Activated CD8-positive, alpha-beta memory T cell treated with anti-CD3 and anti-CD28 coated beads for 36 hours (primary cell): Measurements from ENCODE around the gene FGF22. TPM values are rescaled to one million over a fixed set of nuclear protein-coding genes. Genes with fewer than 3 reads are reported as not detected.

Experiments
- CTCF ChIA-PET: fragments of 350-600 bp; sonication (Branson Sonifier 250); formaldehyde crosslinking; loops from one replicate; lab custom pipeline; 2021; ENCODE audit warnings: antibody characterized with exemption; lab: Charles Lee
- POLR2A ChIA-PET: fragments of 350-600 bp; sonication (Branson Sonifier 250); formaldehyde crosslinking; loops from one replicate; lab custom pipeline; 2021; ENCODE audit warnings: antibody characterized with exemption; lab: Charles Lee
- total RNA-seq, 2 experiments: library from RNA; stranded (reverse); gene quantifications; one replicate each; pipeline ENCODE4 v1.2.3, GENCODE V29; 2021

The FGF22 gene
- total RNA-seq, 2 experiments from 2014 or later: not detected

- POLR2A ChIA-PET: interaction anchor here (0.7 kb wide), 1 partner anchor 20 kb away, joined by 4 read pairs; no protein-coding TSS in a partner anchor
- CTCF ChIA-PET: no interaction called here
Measured at GRCh38 chr19:682678-683320, 43.1 kb downstream of the FGF22 start.

DNA sequence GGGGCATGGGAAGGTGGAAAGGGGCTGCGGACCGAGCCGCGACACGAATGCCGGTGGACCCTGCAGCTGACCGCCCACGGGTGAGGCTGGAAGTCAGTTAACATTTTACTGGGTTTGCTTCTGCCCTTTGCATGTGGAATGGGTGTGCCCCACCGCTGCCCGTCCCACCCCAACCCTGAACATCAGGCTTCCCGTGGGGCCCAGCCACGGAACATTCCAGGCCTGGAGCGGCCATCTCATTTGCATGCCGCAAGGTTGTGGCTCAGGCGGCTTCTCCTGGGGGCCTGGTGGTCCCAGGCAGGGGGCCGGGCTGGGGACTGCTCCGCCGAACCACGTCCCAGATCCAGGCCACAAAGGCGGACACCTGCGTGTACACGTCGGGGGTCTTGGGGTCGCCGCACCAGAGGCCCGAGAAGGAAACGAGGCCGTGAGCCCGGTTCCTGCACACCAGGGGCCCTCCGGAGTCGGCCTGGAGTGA is 45.8 kb downstream of the FGF22 start:
- CTCF ChIA-PET: interaction anchor here (1.2 kb wide), 1 partner anchor 49 kb away, joined by 3 read pairs; no protein-coding TSS in a partner anchor
- POLR2A ChIA-PET: no interaction called here

DNA sequence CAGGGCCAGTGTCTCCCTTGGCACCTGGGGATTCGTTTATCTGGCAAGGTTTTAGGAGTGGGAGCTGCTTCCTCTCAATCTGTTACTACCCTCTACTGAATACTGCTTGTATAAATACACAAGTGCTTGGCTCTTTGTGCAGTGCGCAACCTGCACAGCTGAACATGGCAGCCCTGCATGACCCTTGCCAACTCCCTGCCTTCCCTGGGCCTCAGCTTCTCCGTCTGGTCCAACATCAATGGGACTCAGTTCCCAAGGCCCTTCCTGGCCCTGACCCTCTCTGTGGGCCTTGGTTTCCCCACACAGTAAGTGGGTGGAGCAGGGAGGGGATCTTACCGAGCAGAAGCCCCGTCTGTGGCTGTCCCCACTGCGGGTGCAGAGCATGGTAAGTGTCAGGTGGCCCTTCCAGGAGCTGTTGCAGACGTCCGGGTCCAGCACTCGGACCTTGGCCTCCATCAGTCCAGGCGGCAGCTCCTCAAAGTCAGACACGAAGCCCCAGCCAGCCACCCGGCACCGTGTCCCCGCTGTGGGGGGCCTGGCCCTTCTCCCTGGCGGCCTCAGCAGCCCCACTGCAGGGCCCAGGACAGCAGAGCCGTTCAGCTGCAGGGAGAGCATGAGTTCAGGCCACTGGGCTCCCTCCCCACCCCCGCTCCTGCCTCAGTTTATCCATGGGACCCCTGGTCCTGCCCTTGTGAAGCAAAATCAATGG is 47.1 kb downstream of the FGF22 start:
- ChIA-PET POLR2A (no interaction called here), CTCF (interaction anchor here (1.0 kb wide), 1 partner anchor 47 kb away, joined by 3 read pairs; no protein-coding TSS in a partner anchor)

DNA sequence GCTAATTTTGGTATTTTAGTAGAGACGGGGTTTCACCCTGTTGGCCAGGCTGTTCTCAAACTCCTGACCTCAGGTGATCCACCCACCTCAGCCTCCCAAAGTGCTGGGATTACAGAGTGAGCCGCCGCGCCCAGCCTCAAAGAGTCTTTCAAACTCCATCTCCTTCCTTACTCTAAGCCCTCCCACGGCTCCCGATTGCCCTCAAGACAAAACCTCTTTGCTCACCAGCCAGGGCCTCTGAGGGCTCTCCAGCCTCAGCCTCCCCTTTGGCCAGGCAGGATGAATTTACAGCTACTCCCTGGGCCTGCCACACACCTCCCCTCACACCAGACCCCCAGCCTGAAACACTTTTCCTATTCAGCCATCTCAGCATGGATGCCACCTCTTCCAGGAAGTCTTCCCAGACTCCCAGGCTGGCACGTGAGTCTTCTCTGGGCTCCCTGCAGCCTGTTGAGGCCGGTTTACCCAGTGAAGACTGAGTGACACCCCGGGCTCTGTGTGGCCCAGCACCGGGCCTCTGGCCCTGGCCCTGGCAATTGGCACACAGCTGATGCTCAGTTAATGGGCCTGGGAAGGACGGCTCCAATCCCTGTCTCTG is 48.0 kb downstream of the FGF22 start:
- CTCF ChIA-PET: no interaction called here
- POLR2A ChIA-PET: no interaction called here

GRCh38 chr19:688214-688613 is 48.5 kb downstream of the FGF22 start:
- ChIA-PET POLR2A (no interaction called here), CTCF (interaction anchor here (0.6 kb wide), 1 partner anchor 184 kb away, joined by 4 read pairs; no protein-coding TSS in a partner anchor)

GRCh38 chr19:688992-689391 is 49.3 kb downstream of the FGF22 start:
- ChIA-PET CTCF (interaction anchor here (0.6 kb wide), 1 partner anchor 183 kb away, joined by 4 read pairs; no protein-coding TSS in a partner anchor), POLR2A (no interaction called here)

DNA sequence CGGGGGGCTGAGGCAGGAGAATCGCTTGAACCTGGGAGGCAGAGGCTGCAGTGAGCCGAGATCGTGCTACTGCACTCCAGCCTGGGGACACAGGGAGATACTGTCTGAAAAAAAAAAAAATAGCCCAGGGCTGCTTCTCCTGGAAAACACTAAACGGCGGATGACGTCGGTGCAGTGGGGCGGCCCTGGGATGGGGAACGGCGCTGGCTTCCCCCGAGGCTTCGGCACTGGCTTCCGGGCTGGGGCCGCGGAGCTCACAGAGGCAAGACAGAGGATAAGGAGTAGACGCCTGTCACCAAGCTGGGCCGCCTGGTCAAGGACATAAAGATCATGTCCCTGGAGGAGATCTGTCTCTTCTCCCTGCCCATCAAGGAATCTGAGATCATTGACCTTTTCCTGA is 50.5 kb downstream of the FGF22 start:
- ChIA-PET CTCF (no interaction called here), POLR2A (no interaction called here)

Other genes starting within 250 kb of the FGF22 start
- gene C2CD4C, start 230.7 kb upstream of the FGF22 start, total RNA-seq: not detected
- not detected for gene SHC2, start 178.8 kb upstream of the FGF22 start, total RNA-seq
- gene MADCAM1, start 143.4 kb upstream of the FGF22 start, total RNA-seq: under 1 TPM; 0.17 to 0.23 TPM
- gene TPGS1, start 132.4 kb upstream of the FGF22 start, total RNA-seq: 10 to 100 TPM; 14.1 to 14.9 TPM
- gene CDC34, start 108.1 kb upstream of the FGF22 start, total RNA-seq: 10 to 100 TPM; 58.7 to 60.1 TPM
- gene GZMM, start 95.8 kb upstream of the FGF22 start, total RNA-seq: 10 to 100 TPM; 45.0 to 46.8 TPM
- gene BSG, start 67.3 kb upstream of the FGF22 start, total RNA-seq: 100 to 1,000 TPM; 234 to 243 TPM
- under 1 TPM; 0.40 to 0.55 TPM for gene HCN2, start 50.0 kb upstream of the FGF22 start, total RNA-seq
- gene POLRMT, start 6.3 kb upstream of the FGF22 start, total RNA-seq: 10 to 100 TPM; 79.9 to 81.1 TPM
- gene RNF126, start 23.3 kb downstream of the FGF22 start, total RNA-seq: 100 to 1,000 TPM; 104 to 110 TPM
- gene FSTL3, start 36.5 kb downstream of the FGF22 start, total RNA-seq: 1 to 10 TPM; 7.5 to 8.6 TPM
- gene PRSS57, start 55.6 kb downstream of the FGF22 start, total RNA-seq: not detected
- under 1 TPM in 1 of 2 experiments, not detected in 1; 0.13 TPM for gene PALM, start 69.1 kb downstream of the FGF22 start, total RNA-seq
- gene MISP, start 111.2 kb downstream of the FGF22 start, total RNA-seq: not detected
- 100 to 1,000 TPM; 872 to 908 TPM for gene PTBP1, start 157.6 kb downstream of the FGF22 start, total RNA-seq
- not detected for gene PLPPR3, start 182.1 kb downstream of the FGF22 start, total RNA-seq
- gene AZU1, start 188.0 kb downstream of the FGF22 start, total RNA-seq: not detected
- gene PRTN3, start 201.1 kb downstream of the FGF22 start, total RNA-seq: not detected
- not detected for gene ELANE, start 212.4 kb downstream of the FGF22 start, total RNA-seq
- gene CFD, start 219.8 kb downstream of the FGF22 start, total RNA-seq: 1 to 10 TPM; 1.4 to 1.7 TPM